Gastroesophageal sphincter (tissue), 4 donors: Measurements from ENCODE around the gene TGM6. TPM values are rescaled to one million over a fixed set of nuclear protein-coding genes. Genes with fewer than 3 reads are reported as not detected.

Experiments
- ATAC-seq: fragments of 150-250 bp; one replicate; pipeline ENCODE4 v1.9.1; 2016; ENCODE audit warnings: mild to moderate bottlenecking, moderate library complexity
- H3K27ac ChIP-seq, 4 donors: fragments of 200-600 bp; sonication (generic) in 3 of 4; 1 replicate in 3 of 4; 2 replicates in 1 of 4; pipeline ENCODE4 v1.5.1; 2016 to 2019
- H3K27me3 ChIP-seq: fragments of 200-600 bp; sonication (generic); one replicate; pipeline ENCODE4 v1.5.1; 2019
- H3K36me3 ChIP-seq, 2 donors: fragments of 200-600 bp; sonication (generic); one replicate each; pipeline ENCODE4 v1.5.1; 2019; ENCODE audit warnings: control low read depth in 1 of 2
- H3K4me1 ChIP-seq, 3 donors: fragments of 200-600 bp; sonication (generic); 1 replicate in 2 of 3; 2 replicates in 1 of 3; pipeline ENCODE4 v1.5.1; 2016 to 2019; ENCODE audit warnings: control low read depth in 2 of 3
- H3K4me3 ChIP-seq, 2 donors: fragments of 200-600 bp; sonication (generic); one replicate each; pipeline ENCODE4 v1.5.1; 2019; ENCODE audit warnings: mild to moderate bottlenecking in 1 of 2, moderate library complexity in 1 of 2
- H3K9me3 ChIP-seq, 3 donors: fragments of 200-600 bp; sonication (generic); one replicate each; pipeline ENCODE4 v1.5.1; 2017 to 2019; ENCODE audit warnings: control low read depth in 2 of 3
- CTCF ChIP-seq, 4 experiments: fragments of 200-600 bp in 2 of 4; fragments of 450-650 bp in 2 of 4; sonication (generic) in 1 of 4; IDR thresholded peaks; one replicate each; pipeline ENCODE4 v1.5.1; 2017 to 2019; ENCODE audit warnings: antibody characterized with exemption in 4 of 4, mild to moderate bottlenecking in 2 of 4, moderate library complexity in 2 of 4
- EP300 ChIP-seq: sonication (generic); formaldehyde crosslinking; IDR thresholded peaks from one replicate; pipeline ENCODE4 v1.6.1; 2017; ENCODE audit warnings: antibody characterized with exemption, mild to moderate bottlenecking
- POLR2A ChIP-seq, 2 donors: fragments of 450-650 bp; IDR thresholded peaks; one replicate each; pipeline ENCODE4 v1.6.1; 2017; ENCODE audit warnings: antibody characterized with exemption in 2 of 2, mild to moderate bottlenecking in 2 of 2, moderate library complexity in 1 of 2
- POLR2AphosphoS5 ChIP-seq: sonication (generic); formaldehyde crosslinking; IDR thresholded peaks from one replicate; pipeline ENCODE4 v1.6.1; 2017; ENCODE audit warnings: antibody characterized with exemption
- WGBS, 2 donors: methylation state at CpG; one replicate each; pipeline ENCODE4 v1.1.5; 2018; ENCODE audit warnings: low coverage in 1 of 2; 5-methylcytosine and 5-hydroxymethylcytosine counted together
- total RNA-seq, 4 donors: library from RNA; depleted of rRNA; stranded (reverse); fragments of >200 nt; gene quantifications; one replicate each; pipeline ENCODE4 v1.1.0, GENCODE V29; 2016

TGM6 gene
- total RNA-seq, 4 donors from 2014 or later, result not detected

GRCh38 chr20:2365666-2366065 lies 15.0 kb upstream of the TGM6 start:
- no peak overlapping the region for H3K27ac ChIP-seq
- peaks cover 0 to 24% (median 0%) of the 10 kb centered on the region in 3 donors for H3K9me3 ChIP-seq
- H3K4me3 ChIP-seq, result no peak overlapping the region
- 55 to 80% methylated on average over 3 of the region's 3 CpGs for WGBS, 2 donors
- TF ChIP-seq POLR2AphosphoS5 (no peak), EP300 (no peak), POLR2A (IDR thresholded peaks at IDR 0.05) (no peak), CTCF (IDR thresholded peaks at IDR 0.05) (no peak)
- H3K27me3 ChIP-seq, result peaks cover 4% of the 10 kb centered on the region
- no peaks in the 10 kb centered on the region for H3K4me1 ChIP-seq
- ATAC-seq, result no peak
- H3K36me3 ChIP-seq, result no peaks in the 10 kb centered on the region

GRCh38 chr20:2368621-2369020 lies 12.1 kb upstream of the TGM6 start:
- no peak overlapping the region for H3K4me3 ChIP-seq
- H3K27ac ChIP-seq, result no peak overlapping the region
- WGBS, 2 donors, result 22 to 50% methylated on average over 1 of the region's 1 CpG
- no peak for ATAC-seq
- peaks cover 20% of the 10 kb centered on the region for H3K27me3 ChIP-seq
- no peaks in the 10 kb centered on the region for H3K4me1 ChIP-seq
- peaks cover 0 to 6% (median 0%) of the 10 kb centered on the region in 3 donors for H3K9me3 ChIP-seq
- no peak for TF ChIP-seq POLR2A (IDR thresholded peaks at IDR 0.05)
- TF ChIP-seq POLR2AphosphoS5, result no peak
- H3K36me3 ChIP-seq, result no peaks in the 10 kb centered on the region

GRCh38 chr20:2373098-2373497 lies 7.6 kb upstream of the TGM6 start:
- ATAC-seq, result no peak
- peaks cover 0 to 6% (median 0%) of the 10 kb centered on the region in 3 donors for H3K9me3 ChIP-seq
- H3K4me3 ChIP-seq, result no peak overlapping the region
- peaks cover 32% of the 10 kb centered on the region for H3K27me3 ChIP-seq
- H3K36me3 ChIP-seq, result no peaks in the 10 kb centered on the region
- H3K27ac ChIP-seq, result no peak overlapping the region
- no peaks in the 10 kb centered on the region for H3K4me1 ChIP-seq
- TF ChIP-seq CTCF (IDR thresholded peaks at IDR 0.05) (no peak), EP300 (no peak), POLR2A (IDR thresholded peaks at IDR 0.05) (no peak), POLR2AphosphoS5 (no peak)

GRCh38 chr20:2374346-2375125 lies 6.2 kb upstream of the TGM6 start:
- Histone ChIP-seq H3K36me3 (no peaks in the 10 kb centered on the region), H3K4me1 (no peaks in the 10 kb centered on the region), H3K27me3 (peaks cover 32% of the 10 kb centered on the region), H3K27ac (no peak overlapping the region), H3K4me3 (no peak overlapping the region), H3K9me3 (no peaks in the 10 kb centered on the region)
- TF ChIP-seq EP300 (no peak), POLR2A (IDR thresholded peaks at IDR 0.05) (no peak), POLR2AphosphoS5 (no peak), CTCF (IDR thresholded peaks at IDR 0.05) (no peak)
- ATAC-seq, result no peak
- 78 to 80% methylated on average over 1 to 6 of the region's 9 CpGs for WGBS, 2 donors

- Histone ChIP-seq H3K27me3 (peaks cover 20% of the 10 kb centered on the region), H3K4me1 (no peaks in the 10 kb centered on the region), H3K9me3 (no peaks in the 10 kb centered on the region), H3K4me3 (no peak overlapping the region), H3K27ac (no peak overlapping the region), H3K36me3 (no peaks in the 10 kb centered on the region)
- no peak for ATAC-seq
- WGBS, 2 donors, result 91 to 97% methylated on average over 3 to 4 of the region's 7 CpGs
- no peak for TF ChIP-seq POLR2AphosphoS5
Measured at GRCh38 chr20:2378893-2379292, 1.8 kb upstream of the TGM6 start.

GRCh38 chr20:2379511-2380229 lies 1.0 kb upstream of the TGM6 start:
- WGBS, 2 donors, result 32 to 58% methylated on average over 4 to 7 of the region's 9 CpGs
- H3K27me3 ChIP-seq, result peaks cover 13% of the 10 kb centered on the region
- H3K36me3 ChIP-seq, result no peaks in the 10 kb centered on the region
- no peak for ATAC-seq
- no peak overlapping the region for H3K27ac ChIP-seq
- H3K4me1 ChIP-seq, result no peaks in the 10 kb centered on the region
- TF ChIP-seq CTCF (IDR thresholded peaks at IDR 0.05) (no peak), POLR2A (IDR thresholded peaks at IDR 0.05) (no peak), EP300 (no peak), POLR2AphosphoS5 (no peak)
- H3K4me3 ChIP-seq, result no peak overlapping the region
- H3K9me3 ChIP-seq, result no peaks in the 10 kb centered on the region
